NCI-H128 (cell line): ENCODE measurements around the gene MINDY3.
"Not testable (repeated sequence)": the region's sequence is repeated elsewhere in the genome, so short reads cannot be mapped to it uniquely, and the experiment has no call there.

Source experiments
- DNase-seq: peaks from one replicate; lab custom pipeline; 2025; ENCODE audit not compliant: unreplicated experiment; lab: John Stamatoyannopoulos, UW

The MINDY3 gene

GRCh38 chr10:15781381-15781960 lies 78.8 kb downstream of the MINDY3 start:
- DNase-seq = no peak

- no peak for DNase-seq
Measured at GRCh38 chr10:15780353-15781135, 79.8 kb downstream of the MINDY3 start.

DNA sequence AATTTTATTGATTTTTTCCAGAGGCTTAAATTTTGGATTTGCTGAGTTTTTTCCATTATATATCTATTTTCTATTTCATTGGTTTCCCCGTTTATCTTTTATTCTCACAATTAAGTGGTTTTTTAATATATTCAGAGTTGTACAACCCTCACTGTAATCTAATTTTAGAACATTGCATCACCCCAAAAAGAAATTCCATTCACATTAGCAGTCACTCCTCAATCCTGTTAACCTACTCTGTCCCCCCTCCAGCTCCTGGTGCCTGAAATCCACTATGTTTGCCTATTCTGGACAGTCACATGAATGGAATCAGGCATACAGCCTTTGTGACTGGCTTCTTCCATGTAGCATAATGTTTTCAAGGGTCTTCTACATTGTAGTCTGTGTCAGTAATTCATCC lies 84.8 kb downstream of the MINDY3 start:
- no peak for DNase-seq

DNA sequence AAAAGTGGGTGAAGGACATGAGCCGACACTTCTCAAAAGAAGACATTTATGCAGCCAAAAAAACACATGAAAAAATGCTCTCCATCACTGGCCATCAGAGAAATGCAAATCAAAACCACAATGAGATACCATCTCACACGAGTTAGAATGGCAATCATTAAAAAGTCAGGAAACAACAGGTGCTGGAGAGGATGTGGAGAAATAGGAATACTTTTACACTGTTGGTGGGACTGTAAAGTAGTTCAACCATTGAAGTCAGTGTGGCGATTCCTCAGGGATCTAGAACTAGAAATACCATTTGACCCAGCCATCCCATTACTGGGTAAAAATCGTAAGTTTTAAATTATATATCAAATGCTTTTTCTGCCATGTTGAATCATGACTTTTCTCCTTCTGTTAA lies 85.8 kb downstream of the MINDY3 start:
- DNase-seq = not testable (repeated sequence)

DNA sequence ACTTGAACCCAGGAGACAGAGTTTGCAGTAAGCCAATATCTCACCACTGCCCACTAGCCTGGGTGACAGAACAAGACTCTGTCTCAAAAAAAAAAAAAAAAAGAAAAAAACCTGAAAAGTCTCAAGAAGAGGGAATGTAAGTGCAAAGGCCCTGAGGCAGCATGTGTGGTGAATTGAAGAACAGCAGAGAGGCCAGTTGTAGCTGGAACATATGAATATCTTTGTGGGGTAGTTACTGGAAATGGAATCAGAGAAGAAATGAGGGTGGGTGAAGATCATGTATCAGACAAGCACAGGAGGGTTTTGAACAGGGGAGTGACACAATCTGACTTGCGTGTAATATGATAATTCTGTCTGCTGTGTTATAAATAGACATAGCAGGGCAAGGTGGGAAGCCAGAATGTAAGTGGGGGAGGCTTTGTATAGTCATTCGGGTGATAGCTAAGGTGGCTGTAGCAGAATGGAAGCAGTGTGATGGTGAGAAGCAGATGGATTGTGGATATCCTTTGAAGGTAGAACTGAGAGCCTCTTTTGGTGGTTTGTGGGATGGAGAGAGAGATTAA lies 95.3 kb downstream of the MINDY3 start:
- DNase-seq = no peak

GRCh38 chr10:15763006-15763405 lies 97.3 kb downstream of the MINDY3 start:
- no peak for DNase-seq

- not testable (repeated sequence) for DNase-seq
Measured at GRCh38 chr10:15762239-15762638, 98.1 kb downstream of the MINDY3 start.

GRCh38 chr10:15761224-15761623 lies 99.1 kb downstream of the MINDY3 start:
- not testable (repeated sequence) for DNase-seq

- DNase-seq = no peak
Measured at GRCh38 chr10:15760681-15761080, 99.6 kb downstream of the MINDY3 start.

DNA sequence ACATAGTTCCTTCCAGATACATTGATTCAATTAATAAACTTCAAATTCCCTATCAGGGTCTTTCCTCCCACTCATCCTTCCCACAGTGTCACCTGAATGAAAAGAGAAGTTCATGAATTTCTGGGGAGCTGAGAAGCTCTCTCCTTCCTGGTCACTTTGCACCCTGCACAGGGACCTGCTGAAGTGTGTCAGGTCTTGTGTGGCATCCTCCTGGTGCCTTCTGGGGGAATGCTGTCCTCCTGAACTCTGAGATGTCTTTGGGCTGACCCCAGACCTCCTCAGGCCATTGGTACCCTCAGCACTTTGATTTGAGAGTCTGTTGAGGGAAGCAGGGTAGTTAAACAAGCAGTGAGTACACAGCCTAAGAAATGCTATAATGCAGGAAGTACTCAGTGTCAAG lies 101.0 kb downstream of the MINDY3 start:
- no peak for DNase-seq

DNA sequence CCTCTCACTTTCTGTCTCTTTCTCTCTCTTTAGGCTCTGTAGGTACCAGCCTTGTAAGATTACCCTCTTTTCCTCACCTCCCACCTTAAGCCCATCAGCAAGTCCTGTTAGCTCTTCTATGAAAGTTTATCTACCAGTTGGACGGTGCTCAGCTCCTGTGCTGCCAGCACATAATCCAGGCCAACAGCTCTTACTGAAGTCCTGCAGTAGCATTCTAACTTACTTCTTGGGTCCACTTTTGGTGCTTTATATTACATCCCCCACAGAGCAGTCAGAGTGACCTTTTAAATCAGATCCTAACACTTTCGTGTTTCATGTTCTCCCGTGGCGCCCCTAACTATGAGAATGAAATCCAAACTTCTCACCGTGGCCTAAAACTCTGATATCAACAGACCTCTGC lies 101.7 kb downstream of the MINDY3 start:
- no peak for DNase-seq

DNA sequence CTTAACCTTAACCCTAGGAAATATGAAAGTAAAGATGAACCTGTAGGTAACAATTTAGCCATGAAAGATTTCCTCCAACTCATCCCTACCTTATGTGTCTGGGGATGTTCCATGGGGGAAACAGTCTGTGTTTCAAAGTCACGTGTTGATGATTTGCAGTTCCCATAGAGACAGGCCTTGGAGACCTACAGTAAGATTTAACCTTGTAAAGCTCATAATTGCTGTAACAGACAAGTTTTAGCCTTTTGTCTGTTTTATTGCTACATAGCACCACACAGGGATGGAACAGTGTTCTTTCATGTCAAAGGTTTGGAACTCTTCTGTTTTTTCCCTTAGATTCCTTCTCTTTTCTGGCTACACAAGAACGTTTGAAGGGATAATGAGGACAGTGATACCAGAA lies 105.4 kb downstream of the MINDY3 start:
- DNase-seq = no peak

DNA sequence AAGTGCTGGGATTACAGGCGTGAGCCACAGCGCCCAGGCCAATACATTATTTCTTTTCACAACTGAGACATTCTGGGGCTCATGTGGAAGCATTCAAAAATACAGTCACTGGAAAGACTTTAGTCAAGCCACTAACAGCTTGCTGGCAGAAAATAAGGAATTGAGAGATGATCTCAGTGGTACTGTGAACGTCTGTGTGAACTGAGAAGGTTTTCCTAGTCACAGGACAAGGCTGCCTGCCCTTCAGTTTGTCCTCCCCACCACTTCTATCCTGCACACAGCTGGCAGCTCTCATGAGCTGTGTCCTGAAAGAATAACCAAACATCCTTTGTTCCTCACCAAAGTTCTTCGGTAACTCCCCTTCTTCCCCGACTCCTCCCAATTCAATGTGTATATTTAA lies 109.3 kb downstream of the MINDY3 start:
- DNase-seq = no peak

- no peak for DNase-seq
Measured at GRCh38 chr10:15748126-15748525, 112.2 kb downstream of the MINDY3 start.

GRCh38 chr10:15747632-15748031 lies 112.7 kb downstream of the MINDY3 start:
- no peak for DNase-seq

GRCh38 chr10:15745751-15746150 lies 114.6 kb downstream of the MINDY3 start:
- DNase-seq = no peak

DNA sequence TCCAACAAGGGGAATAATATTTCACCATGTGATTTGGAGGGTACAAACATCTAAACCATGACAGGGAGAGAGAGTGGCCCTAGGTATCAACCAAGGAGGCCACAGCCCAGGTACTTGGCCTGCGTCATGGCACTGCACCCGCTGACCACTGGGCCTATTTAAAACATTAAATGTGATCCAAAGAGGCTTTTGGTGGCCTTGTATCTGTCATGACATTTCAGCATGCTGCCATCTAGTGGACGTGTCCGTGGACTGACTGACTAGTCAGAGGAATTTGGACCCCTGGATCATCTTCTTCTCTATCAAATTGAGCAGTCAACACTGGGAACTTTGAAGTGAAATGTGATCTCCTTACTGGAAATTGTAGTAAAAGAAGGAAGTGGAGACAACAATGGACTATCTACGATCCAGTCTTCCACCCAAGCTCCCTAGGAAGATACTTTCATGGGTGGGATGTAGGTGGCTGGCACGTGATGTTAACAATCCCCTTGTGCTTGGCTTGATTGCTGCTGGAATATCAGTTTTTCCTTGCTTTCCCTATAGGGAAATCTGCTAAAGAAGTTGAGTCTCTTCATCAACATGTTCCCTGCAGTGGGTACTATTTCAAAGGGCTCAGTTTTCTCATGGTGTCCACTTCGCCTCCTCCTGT lies 116.0 kb downstream of the MINDY3 start:
- DNase-seq = no peak

DNA sequence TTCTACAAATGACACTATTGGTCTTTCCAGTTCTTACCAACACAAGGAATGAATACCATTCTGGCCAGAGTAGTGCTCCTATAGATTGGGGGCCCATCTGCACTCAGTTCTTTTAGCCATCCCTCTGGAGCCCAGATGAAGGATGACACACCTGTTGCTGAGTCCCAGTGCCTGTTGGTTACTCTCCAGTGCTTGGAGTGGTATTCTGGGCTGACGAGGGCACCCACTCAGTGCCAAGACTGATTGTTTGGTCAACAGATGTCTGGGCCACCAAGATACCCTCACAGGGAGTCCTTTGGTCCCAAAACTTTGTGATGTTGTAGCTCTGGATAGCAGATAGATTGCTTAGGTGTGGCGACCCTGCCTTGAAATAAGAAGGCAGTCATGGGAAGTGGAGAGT lies 116.9 kb downstream of the MINDY3 start:
- DNase-seq = no peak

DNA sequence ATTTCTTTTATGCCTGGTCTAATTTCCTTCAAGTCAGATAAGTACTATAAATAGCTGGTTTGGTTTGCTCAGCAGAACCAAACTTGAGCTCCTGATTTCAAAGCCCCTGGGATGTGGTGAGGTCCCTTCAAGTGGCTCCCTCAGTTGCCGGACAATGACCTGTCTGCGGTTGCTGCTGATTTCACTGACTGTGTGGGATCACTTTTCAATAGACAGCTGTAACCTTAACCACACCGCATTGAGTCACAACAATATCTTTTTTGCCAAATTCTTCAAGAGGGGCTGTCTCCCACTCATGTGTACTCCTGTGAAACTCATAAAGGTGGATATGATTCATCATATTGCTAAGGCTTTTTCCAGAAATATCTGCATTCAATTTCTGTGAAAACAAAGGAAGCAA lies 117.5 kb downstream of the MINDY3 start:
- no peak for DNase-seq

GRCh38 chr10:15742102-15742501 lies 118.2 kb downstream of the MINDY3 start:
- DNase-seq = no peak

DNA sequence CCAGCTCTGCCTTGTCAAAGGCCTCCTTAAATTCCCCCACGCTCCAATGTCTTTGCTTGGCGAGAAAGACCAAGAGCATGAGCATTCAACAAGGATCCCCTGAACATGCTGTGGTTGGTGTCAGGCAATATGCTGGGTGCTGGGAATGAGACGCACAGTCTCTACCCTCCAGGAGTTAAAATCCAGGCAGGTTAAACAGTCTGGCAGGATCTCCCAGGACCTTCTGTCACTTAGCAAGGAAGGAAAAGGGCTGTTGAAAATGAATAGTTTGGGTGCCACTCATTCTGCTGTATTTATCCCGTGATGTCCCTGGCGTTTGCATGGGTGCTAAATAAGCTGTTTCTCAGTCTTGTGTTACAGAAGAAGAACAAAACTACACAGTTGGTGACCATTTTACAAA lies 118.7 kb downstream of the MINDY3 start:
- DNase-seq = no peak

DNA sequence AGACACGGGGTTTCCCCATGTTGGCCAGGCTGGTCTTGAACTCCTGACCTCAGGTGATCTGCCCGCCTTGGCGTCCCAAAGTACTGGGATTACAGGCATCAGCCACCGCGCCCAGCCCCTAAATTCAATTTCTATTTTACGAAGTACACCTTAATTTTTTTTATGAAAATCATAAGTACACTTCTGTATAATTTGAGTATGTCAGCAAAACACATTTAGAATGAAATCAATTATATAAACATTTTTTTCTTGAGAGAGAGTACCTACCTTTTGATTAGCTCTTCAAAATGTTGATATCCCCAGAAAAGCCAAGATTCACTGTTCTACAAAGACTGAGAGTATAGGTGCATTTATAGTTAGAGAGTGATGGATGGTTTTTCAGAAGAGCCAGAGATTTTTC lies 120.0 kb downstream of the MINDY3 start:
- no peak for DNase-seq
